AG04449 (cell line): ENCODE measurements around the gene MYCN.

ENCODE experiments used
- CTCF ChIA-PET: fragments of 350-600 bp; formaldehyde crosslinking; extraction: SDS; loops from one replicate; lab custom pipeline; 2021; ENCODE audit warnings: antibody characterized with exemption; lab: Yijun Ruan, JAX
- POLR2A ChIA-PET: fragments of 400-600, 350-600 bp; formaldehyde crosslinking; extraction: SDS; loops from one replicate; lab custom pipeline; 2020; ENCODE audit warnings: antibody characterized with exemption, inconsistent platforms; lab: Yijun Ruan, JAX
- DNase-seq: peaks from one replicate; pipeline ENCODE4 v3.0.0-alpha.2; 2010; ENCODE audit warnings: low read depth, low spot score
- H3K4me3 ChIP-seq: 2 replicates; pipeline ENCODE4 v1.5.1; 2011; ENCODE audit warnings: low read depth, mild to moderate bottlenecking, control low read depth, low read length
- CTCF ChIP-seq: IDR thresholded peaks from one replicate; pipeline ENCODE4 v1.5.1; 2011; ENCODE audit warnings: mild to moderate bottlenecking, moderate library complexity, low read length, control low read depth, inconsistent platforms; ENCODE audit not compliant: insufficient read depth; ENCODE audit errors: missing control alignments

The MYCN gene

DNA sequence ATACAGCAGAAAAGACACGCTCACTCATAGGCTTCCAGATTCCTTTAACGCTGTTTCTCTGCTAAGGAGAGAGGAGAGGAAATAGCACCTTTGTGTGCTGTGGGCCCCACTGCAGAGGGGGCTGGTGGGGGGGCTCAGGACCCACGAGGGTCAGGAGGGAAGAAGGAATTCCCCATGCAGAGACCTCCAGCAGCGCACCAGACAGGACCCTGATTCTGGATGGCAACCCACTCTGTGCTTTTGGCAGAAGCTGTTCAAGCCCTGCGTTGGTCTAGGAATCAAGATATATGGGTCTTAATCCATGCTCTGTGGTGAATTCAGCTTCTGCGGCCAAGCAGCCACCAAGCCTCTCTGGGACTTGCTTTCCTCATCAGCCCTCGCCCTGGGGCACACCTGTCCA lies 31.0 kb downstream of the MYCN start:
- no peak for TF ChIP-seq CTCF
- ChIA-PET POLR2A (no interaction called here), CTCF (no interaction called here)
- no peak for DNase-seq
- H3K4me3 ChIP-seq, result no peak overlapping the region

DNA sequence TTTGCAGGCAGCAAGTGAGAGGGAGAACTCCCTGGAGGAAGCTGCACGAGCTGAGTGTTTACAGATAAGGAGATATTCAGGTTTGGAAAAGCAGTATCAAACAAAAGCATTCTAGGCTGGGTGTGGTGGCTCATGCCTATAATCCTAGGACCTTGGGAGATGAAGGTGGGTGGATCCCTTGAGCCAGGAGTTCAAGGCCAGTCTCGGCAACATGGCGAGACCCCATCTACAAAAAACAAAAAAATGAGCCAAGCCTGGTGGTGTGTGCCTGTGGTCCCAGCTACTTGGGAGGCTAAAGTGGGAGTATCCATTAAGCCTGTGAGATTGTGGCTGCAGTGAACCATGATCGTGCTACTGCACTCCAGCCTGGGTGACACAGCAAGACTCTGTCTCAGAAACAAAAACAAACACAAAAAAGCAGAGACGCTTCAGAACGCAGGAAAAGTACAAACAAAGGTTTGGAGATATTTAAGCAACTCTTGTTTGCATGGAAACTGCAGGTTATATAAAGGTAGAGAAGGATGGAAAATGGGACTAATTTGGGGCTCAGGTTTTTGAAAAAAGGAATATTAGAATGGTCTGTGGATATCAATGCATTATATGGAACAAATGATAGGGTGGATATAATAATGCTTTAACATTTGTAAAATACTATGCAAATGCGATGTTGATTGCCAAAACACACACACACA lies 31.6 kb downstream of the MYCN start:
- ChIA-PET CTCF (no interaction called here), POLR2A (no interaction called here)

DNA sequence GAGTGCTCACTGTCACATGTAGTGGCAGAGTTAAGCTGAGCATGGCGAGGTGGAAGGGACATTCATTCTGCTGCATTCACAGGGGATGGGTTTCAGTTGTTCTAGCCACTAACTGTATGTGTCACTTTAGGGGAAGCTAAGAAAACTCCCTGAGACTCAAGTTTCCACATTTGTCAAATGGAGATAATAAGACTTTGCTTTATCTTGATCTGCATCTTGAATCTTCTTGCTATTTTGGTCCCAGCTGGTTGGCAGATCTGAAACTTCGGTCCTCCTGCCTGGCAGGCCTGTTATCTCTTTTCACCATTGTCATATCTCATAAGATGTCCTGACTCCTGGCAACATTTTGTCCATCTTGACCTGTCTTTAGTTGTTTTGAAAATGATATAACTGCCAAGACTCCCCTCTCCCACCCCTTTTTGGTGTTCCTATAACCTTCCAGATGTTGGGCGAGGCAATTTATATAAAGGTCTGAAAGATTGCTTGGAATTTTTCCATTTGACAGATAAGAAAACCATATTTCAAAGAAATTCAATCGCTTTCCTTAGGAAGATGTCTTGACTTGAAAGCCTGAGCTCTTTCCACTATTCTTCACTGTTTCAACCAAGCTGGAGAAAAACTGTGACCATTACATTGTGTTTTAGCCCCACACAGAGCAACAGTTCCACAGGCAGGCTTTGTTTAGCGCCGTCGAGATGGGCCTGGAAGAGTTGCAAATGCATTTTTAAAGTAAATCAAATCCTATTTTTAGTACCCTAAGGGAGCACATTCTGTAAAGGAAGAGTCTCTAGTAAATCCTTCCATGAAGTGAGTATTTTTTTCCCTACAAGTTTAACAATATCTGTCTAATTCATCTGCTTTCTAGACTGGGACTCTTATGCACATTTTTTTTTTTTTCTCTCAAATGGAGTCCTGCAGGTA lies 33.4 kb downstream of the MYCN start:
- POLR2A ChIA-PET, result no interaction called here
- TF ChIP-seq CTCF, result no peak
- H3K4me3 ChIP-seq, result no peak overlapping the region
- CTCF ChIA-PET, result no interaction called here
- DNase-seq, result no peak

More for the DNA sequence above, 31.6 kb downstream of the MYCN start:
- no peak for DNase-seq
- no peak for TF ChIP-seq CTCF
- no peak overlapping the region for H3K4me3 ChIP-seq

- CTCF ChIA-PET, result no interaction called here
- no peak for TF ChIP-seq CTCF
- DNase-seq, result no peak
- POLR2A ChIA-PET, result no interaction called here
- no peak overlapping the region for H3K4me3 ChIP-seq
Measured at GRCh38 chr2:15974565-15975260, 34.4 kb downstream of the MYCN start.

DNA sequence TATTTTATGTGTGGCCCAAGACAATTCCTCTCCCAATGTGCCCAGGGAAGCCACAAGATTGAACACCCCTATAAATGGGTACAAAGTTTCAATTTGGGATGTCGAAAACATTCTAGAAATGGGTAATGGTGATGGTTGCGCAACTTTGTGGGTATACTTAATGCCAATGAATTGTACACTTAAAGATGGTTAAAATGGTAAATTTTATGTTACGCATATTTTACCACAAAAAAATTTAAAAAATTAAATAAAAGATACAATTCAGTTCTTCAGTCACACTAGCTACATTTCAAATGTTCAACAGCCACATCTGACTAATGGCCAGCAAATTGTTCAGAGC lies 34.9 kb downstream of the MYCN start:
- no peak overlapping the region for H3K4me3 ChIP-seq
- DNase-seq, result no peak
- CTCF ChIA-PET, result no interaction called here
- POLR2A ChIA-PET, result no interaction called here
- TF ChIP-seq CTCF, result no peak

- H3K4me3 ChIP-seq, result no peak overlapping the region
- CTCF ChIA-PET, result no interaction called here
- POLR2A ChIA-PET, result no interaction called here
- no peak for TF ChIP-seq CTCF
- DNase-seq, result no peak
Measured at GRCh38 chr2:15975676-15976075, 35.3 kb downstream of the MYCN start.
